ENCODE measurements around the gene SLC6A3.

Gene SLC6A3

GRCh38 chr5:1480217-1480616, 35.0 kb upstream of the SLC6A3 start:
- no peak overlapping the region for H3K4me3 ChIP-seq (ENCODE audit: low read length, poor library complexity, severe bottlenecking)
- H3K27me3 ChIP-seq (ENCODE audit: insufficient read depth, low read length, poor library complexity, severe bottlenecking): no peaks in the 10 kb centered on the region
- no peaks in the 10 kb centered on the region for H4K20me1 ChIP-seq (ENCODE audit: insufficient read depth, low read length, poor library complexity, severe bottlenecking)
- no peak overlapping the region for H3K4me2 ChIP-seq (ENCODE audit: low read depth, low read length, poor library complexity, severe bottlenecking)
- peaks cover 9% of the 10 kb centered on the region for H3K4me1 ChIP-seq (ENCODE audit: insufficient read depth, low read length, poor library complexity, severe bottlenecking)
- no peaks in the 10 kb centered on the region for H3K79me2 ChIP-seq (ENCODE audit: insufficient read depth, low read length)
- H3K36me3 ChIP-seq (ENCODE audit: insufficient read depth, low read length): peaks cover 47% of the 10 kb centered on the region; the same call in 1 of the 2 replicates
- no peaks in the 10 kb centered on the region for H3F3A ChIP-seq (ENCODE audit: low read depth)
- no peaks in the 10 kb centered on the region for H3K9me3 ChIP-seq (ENCODE audit: insufficient read depth, low read depth, low read length)
- no peak overlapping the region for H2AFZ ChIP-seq (ENCODE audit: low read length)
- no peak for TF ChIP-seq EZH2phosphoT487 (IDR thresholded peaks at IDR 0.05; ENCODE audit: borderline replicate concordance)
- no peak for TF ChIP-seq CTCF (conservative IDR thresholded peaks at IDR 0.05; ENCODE audit: low read length)
- no peak overlapping the region for H3K9ac ChIP-seq (ENCODE audit: low read depth, low read length, poor library complexity, severe bottlenecking)
- H3K9me2 ChIP-seq (replicated peaks; ENCODE audit: low read depth, low read length): no peaks in the 10 kb centered on the region

- Histone ChIP-seq H3K36me3 (ENCODE audit: insufficient read depth, low read length) (peaks cover 52% of the 10 kb centered on the region; the same call in 1 of the 2 replicates), H4K20me1 (ENCODE audit: insufficient read depth, low read length, poor library complexity, severe bottlenecking) (no peaks in the 10 kb centered on the region), H3K4me3 (ENCODE audit: low read length, poor library complexity, severe bottlenecking) (no peak overlapping the region), H3K9me3 (ENCODE audit: insufficient read depth, low read depth, low read length) (no peaks in the 10 kb centered on the region), H3K4me2 (ENCODE audit: low read depth, low read length, poor library complexity, severe bottlenecking) (no peak overlapping the region), H3K9me2 (replicated peaks; ENCODE audit: low read depth, low read length) (no peaks in the 10 kb centered on the region), H2AFZ (ENCODE audit: low read length) (no peak overlapping the region), H3K9ac (ENCODE audit: low read depth, low read length, poor library complexity, severe bottlenecking) (no peak overlapping the region), H3K79me2 (ENCODE audit: insufficient read depth, low read length) (no peaks in the 10 kb centered on the region), H3K4me1 (ENCODE audit: insufficient read depth, low read length, poor library complexity, severe bottlenecking) (peaks cover 4% of the 10 kb centered on the region), H3K27me3 (ENCODE audit: insufficient read depth, low read length, poor library complexity, severe bottlenecking) (no peaks in the 10 kb centered on the region), H3F3A (ENCODE audit: low read depth) (no peaks in the 10 kb centered on the region)
- TF ChIP-seq CTCF (conservative IDR thresholded peaks at IDR 0.05; ENCODE audit: low read length): peak; percentile 83
- TF ChIP-seq EZH2phosphoT487 (IDR thresholded peaks at IDR 0.05; ENCODE audit: borderline replicate concordance): no peak
Measured at GRCh38 chr5:1479581-1480188, 34.4 kb upstream of the SLC6A3 start.

GRCh38 chr5:1479066-1479465, 33.8 kb upstream of the SLC6A3 start:
- TF ChIP-seq CTCF (conservative IDR thresholded peaks at IDR 0.05; ENCODE audit: low read length): no peak
- no peak for TF ChIP-seq EZH2phosphoT487 (IDR thresholded peaks at IDR 0.05; ENCODE audit: borderline replicate concordance)
- Histone ChIP-seq H3F3A (ENCODE audit: low read depth) (no peaks in the 10 kb centered on the region), H3K79me2 (ENCODE audit: insufficient read depth, low read length) (no peaks in the 10 kb centered on the region), H3K9ac (ENCODE audit: low read depth, low read length, poor library complexity, severe bottlenecking) (no peak overlapping the region), H3K9me2 (replicated peaks; ENCODE audit: low read depth, low read length) (no peaks in the 10 kb centered on the region), H3K36me3 (ENCODE audit: insufficient read depth, low read length) (peaks cover 56% of the 10 kb centered on the region; the same call in 1 of the 2 replicates), H3K4me1 (ENCODE audit: insufficient read depth, low read length, poor library complexity, severe bottlenecking) (no peaks in the 10 kb centered on the region), H3K27me3 (ENCODE audit: insufficient read depth, low read length, poor library complexity, severe bottlenecking) (no peaks in the 10 kb centered on the region), H3K4me3 (ENCODE audit: low read length, poor library complexity, severe bottlenecking) (no peak overlapping the region), H3K9me3 (ENCODE audit: insufficient read depth, low read depth, low read length) (no peaks in the 10 kb centered on the region), H3K4me2 (ENCODE audit: low read depth, low read length, poor library complexity, severe bottlenecking) (no peak overlapping the region), H4K20me1 (ENCODE audit: insufficient read depth, low read length, poor library complexity, severe bottlenecking) (no peaks in the 10 kb centered on the region), H2AFZ (ENCODE audit: low read length) (no peak overlapping the region)
